ELF-1 (cell line): ENCODE measurements around the gene PPIL3.

ENCODE experiments used
- DNase-seq: peaks from one replicate; pipeline ENCODE4 v3.0.0-alpha.2; 2016; ENCODE audit warnings: low read depth, low spot score

Gene PPIL3

DNA sequence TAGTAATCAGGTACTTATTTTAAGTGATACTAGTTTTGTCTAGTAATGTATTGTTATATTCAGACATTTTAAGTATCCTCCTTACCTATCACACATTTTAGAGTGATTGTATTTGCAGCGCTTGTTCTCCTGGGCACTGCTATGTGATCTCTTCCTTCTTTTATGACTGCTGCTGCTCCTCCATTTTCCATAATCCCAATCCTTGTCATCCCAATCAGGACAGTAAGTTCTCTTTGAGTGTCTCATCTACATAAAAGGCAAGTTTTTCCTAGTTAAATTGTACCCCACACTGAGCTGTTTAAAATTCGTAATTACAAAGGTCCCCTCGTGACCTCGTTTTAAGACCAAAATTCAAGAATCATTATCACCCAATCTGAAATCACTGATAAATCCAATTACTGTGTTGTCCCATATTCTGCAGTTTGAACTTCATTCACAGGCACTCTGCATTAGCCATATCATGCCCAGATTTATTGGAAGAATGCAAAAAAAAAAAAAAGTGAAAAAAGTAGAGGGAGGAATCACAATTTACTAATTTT, 27.2 kb downstream of the PPIL3 start:
- no peak for DNase-seq

DNA sequence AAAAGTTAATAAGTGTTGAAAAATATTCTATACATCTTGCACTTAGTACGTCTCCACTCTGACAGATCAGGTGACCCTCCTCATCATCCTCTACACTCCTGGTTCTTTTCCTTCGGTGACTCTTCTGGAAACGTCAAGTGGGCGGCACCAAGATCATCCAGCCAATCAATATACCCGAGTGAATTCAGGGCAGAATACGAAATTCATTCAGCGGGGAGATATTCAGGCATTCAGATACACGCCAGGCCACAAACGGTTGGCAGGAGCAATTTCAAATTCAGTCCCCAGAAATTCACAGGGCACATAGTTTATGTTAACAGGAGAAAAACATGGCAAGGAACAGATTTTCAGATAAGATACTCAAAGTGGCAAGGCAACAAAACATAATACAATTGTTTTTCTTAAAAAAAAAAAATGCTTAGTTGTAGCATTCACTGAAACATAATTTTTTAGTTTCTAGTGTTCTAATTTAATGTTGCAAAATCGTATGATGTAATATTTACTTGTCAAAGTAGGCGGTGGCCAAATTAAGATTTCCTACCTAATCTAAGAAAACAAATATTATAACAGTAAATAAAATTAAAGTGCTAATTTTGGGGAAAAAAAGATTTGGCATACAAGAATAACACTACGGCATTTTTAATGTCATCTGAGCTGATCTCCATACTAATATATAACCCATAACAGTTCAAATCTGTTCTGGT, 28.6 kb downstream of the PPIL3 start:
- DNase-seq: no peak

DNA sequence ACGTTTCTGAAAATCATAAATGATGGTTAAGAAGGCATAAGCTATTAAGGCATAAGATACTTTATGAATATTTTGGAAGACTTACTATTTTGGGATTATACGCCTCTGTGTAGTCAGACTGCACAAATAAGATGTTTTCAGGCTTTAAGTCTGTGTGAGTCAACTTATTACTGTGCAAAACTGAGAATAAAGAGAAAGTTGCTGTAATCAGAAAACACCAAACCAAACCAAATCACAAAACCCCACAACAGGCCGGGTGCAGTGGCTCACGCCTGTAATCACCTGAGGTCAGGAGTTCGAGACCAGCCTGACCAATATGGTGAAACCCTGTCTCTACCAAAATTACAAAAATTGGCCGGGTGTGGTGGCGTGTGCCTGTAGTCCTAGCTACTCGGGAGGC, 32.1 kb downstream of the PPIL3 start:
- DNase-seq: no peak

DNA sequence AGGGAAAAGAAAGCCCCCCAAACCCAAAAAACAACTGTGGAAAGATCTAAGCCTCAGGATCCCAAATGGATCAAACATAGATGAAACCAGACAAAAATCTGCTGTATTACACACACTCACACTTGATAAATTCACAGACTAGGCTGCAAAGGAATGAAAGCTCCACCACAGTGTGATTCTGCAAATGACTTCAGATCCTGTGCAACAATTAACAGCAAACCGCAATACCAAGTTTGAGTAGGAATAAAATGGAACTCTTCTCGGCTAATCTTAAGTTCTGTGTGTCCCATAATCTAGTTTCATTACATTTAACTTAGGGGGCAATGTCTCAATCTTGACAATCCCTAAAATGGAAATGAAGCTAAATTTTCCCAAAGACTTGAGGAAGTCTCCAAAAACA, 36.3 kb downstream of the PPIL3 start:
- no peak for DNase-seq

DNA sequence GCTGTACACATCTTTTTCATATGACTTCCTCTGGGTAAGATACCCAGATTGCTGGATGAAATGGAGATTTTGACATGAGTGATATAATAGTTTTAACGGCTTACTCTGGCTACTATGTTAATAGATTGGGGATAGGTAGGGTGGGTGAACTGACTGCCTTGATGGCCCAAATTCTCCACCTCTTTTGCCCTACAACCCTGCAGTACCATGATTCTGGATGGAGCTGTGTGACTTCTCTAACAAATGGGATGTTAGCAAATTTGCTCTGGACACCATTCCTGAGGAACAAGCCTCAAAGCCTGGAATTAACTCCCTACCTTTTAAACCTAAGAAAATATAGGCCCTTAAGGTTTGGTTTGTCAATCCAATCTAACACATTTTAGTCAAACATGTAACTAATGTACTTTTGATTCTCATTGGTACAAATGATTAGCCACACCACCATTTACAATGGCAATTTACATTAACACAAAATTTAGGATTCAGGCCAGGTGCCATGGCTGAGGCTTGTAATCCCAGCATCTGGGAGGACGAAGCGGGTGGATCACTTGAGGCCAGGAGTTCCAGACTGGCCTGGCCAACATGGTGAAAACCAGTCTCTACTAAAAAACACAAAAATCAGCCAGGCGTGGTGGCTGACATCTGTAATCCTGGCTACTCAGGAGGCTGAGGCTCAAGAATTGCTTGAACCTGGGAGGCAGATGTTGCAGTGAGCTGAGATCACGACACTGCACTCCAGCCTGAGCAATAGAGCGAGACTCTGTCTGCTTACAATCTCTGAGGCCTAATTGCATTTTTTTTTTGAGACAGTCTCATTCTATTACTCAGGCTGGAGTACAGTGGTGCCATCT, 37.3 kb downstream of the PPIL3 start:
- DNase-seq: no peak

DNA sequence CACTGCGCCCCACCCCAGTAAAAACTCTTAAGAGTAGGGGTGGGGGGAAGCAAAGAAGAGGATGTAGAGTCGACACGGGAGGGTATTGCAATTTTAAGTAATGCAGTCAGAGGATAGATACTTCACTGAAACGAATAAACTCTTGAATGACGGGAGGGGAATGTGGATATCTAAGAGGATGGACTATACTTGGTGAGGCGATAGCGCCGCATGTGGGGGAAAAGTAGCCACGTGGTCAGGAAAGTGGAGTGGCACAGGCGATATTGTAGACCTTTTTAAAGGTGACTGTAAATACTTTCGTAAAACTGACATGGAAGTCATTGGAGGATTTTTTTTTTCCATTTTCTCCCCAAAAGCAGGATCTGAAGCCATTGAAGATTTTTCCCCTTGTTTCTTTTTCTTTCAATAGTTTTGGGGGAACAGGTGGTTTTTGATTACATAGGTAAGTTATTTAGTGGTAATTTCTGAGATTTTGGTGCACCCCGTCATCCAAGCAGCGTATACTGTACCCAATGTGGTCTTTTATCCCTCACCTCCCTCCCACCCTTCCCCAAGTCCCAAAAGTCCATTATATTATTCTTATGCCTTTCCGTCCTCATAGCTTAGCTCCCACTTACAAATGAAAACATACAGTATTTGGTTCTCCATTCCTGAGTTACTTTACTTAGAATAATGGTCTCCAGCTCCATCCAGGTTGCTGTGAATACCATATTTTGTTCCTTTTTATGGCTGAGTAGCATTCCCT, 38.2 kb downstream of the PPIL3 start:
- no peak for DNase-seq

DNA sequence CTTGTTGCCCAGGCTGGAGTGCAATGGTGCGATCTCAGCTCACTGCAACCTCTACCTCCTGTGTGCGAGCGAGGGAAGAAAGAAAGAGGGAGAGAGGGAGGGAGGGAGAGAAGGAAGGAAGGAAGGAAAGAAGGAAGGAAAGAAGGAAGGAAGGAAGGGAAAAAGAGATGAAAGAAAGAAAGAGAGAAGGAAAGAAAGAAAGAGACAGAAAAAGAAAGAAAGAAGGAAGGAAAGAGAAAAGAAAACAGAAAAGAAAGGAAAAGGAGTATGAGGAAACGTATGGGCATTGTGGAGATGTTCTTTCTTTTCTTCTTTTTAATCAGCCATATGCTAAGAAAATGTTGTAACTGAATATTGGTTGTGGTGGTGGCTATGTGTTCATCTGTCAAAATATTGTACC, 40.9 kb downstream of the PPIL3 start:
- DNase-seq: no peak

DNA sequence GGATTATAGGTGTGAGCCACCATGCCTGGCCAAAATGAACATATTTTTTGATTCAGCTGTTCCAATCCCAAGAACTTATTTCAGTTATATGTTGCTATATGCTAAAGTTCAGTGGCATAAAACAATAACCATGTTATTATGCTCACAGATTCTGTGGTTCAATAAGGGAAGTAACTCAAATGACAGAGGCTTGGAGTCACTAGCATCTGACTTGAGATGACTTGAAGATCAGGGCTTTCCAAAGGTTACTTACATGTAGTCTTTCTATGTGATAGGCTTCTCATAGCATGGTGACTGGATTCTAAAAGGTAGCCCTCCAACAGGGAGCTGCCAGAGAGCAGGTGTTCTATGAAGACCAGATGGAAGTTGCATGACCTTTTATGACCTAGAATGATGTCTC, 41.6 kb downstream of the PPIL3 start:
- no peak for DNase-seq

DNA sequence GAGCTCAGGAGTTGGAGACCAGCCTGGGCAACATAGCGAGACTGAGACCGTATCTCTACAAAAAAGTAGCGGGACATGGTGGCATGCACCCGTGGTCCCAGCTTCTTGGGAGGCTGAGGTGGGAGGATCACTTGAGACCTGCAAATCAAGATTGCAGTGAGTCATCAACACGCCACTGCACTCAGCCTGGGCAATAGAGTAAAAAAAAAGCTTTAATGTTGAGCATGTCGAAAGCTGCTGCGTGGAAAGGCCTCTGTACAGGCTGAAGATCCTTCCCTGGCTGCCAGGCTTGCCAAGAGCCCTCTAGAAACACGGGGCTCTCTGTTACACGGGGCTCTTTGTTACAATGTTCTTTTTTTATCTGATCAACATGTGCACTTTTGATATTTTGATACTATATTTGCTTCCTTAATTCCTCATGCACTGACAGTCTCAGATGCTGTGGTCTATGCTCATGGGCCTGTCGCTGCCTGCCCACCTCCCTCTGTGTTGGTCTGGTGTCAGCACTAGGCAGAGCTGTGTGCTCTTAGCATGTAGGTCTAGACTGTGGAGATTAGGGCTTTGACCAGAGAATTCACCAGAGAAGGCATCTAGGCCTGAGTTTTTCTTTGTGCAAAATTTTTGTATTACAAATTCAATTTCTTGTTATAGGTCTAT, 43.1 kb downstream of the PPIL3 start:
- DNase-seq: no peak

DNA sequence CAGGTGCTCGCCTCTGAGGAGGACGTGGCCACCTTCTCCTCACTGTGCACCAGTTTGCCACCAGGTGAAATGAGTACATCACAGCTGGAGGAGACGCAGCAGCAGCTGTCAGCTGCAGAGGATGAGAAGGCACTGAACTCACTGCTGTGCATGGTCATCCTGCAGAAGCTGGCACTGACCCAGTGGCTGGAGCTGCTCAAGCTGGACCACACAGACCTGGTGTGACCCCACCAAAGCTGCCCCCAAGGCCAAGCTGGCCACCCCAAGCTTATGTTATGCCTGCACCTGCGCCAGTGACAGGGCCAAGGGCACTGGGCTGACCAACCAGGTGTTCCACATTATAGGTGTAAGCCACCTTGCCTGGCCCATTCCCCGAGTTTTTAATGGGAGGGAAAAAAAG, 43.7 kb downstream of the PPIL3 start:
- DNase-seq: no peak

DNA sequence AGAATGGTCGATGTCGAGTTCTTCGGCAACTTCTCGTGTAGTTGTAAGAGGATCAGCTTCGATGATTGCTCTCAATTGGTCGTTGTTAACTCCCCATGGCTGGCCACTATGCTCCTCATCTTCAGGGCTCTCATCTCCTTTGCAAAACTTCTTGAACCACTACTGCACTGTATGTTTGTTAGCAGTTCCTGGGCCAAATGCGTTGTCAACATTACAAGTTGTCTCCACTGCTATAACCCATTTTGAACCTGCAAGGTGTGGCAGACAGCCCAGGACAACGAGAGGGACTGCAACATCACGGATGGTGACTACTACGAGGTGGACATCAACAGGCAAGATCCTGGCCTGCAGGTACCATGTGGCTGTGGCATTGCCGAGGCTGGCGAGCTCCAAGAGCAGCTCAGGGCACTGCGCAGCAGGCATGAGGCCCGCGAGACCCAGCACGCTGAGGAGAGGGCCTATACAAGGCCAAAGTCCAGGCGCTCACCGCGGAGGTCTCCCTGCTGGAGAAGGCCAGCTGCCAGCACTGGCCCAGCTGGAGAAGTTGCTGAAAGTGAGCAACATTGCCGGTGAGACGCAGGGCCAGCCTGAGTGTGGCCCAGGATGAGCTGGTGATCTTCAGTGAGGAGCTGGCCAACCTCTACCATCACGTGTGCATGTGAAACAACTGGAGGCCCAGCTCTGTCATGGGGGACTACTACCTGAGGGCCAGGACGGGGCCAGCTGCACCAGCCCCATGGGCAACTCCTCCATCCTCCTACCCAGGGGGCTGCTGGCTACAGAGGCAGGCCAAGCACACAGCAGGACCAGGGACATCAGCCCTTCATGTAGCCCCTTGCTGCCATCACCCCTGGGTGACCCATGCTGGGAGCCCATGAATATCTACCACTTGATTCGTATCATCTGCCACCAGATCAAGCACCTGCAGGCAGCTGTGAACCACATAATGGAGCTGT, 44.6 kb downstream of the PPIL3 start:
- no peak for DNase-seq

DNA sequence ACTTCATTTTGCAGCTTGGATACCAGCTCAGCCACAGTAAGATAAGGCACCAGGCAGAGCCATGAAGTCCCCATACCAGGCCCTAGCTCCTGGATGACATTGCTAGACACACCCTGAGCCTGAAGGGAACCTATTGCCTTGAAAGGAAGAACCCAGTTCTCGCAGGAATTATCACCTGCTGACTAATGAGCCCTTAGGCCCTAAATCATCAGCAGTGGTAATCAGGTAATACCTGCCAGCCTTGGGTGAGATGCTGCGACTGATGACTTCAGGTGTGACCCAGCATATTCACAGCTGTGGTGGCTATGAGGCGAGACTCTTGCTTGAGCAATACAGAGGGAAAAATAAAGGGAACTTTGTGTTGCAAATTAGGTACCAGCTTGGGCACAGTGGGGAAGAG, 49.4 kb downstream of the PPIL3 start:
- DNase-seq: peak; percentile 49

DNA sequence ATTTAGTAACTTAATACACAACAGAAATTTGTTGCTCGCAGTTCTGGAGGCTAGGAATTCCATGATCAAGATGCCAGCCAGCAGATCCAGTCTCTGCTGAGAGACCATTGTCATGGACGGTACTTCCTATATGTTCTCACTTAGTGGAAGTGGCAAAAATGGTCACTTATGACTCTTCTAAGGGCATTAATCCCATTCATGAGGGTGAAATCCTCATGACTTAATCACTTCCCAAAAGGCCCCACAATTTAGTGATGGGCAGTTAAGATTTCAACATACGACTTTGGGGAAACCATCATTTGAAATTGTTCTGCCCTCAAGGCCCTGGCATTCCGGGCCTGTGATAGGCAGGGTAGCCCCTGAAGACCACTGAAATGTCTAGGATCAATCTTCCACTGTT, 54.2 kb downstream of the PPIL3 start:
- DNase-seq: no peak

DNA sequence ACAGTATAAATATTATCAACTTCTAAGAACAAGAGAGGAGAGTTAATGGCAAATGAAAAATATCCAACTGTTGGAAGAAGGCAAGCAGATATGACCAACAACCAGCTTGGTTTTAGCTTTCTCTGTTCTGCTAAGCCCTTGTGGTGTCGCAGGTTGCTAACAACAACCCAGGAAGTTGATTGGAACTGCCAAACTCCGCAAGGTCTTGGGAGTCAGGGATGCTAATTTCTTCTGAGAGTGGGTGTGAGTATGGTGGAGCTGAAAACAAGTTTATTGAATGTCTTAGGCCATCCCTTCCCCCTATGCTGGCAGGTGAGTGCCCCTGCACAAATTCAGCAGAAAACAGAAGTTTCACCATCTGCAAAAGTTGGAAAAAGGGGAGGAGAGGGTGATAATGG, 59.6 kb downstream of the PPIL3 start:
- no peak for DNase-seq

DNA sequence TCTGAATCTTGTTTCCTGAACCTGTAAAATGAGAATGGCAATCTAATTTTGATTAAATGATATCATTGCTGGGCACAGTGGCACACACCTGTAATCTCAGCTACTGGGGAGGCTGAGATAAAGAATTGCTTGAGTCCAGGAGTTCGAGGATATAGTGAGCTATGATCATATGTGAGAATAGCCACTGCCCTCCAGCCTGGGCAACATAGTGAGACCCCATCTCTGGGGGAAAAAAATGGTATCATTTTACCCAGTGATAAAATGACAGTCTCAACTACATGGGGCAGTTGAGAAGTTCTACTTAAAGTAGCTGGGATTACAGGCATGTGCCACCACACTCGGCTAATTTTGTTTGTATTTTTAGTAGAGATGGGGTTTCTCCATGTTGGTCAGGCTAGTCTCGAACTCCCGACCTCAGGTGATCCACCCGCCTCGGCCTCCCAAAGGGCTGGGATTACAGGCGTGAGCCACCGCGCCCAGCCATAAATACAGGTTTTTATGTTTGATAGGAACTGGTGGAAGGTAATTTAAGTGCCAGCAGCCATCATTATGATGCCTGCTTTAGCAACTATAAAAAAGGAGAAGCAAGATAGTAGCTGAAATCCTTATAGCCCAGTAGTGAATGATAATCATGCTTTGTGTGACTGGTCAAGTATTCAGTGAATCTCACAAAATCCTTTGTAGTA, 60.2 kb downstream of the PPIL3 start:
- no peak for DNase-seq

DNA sequence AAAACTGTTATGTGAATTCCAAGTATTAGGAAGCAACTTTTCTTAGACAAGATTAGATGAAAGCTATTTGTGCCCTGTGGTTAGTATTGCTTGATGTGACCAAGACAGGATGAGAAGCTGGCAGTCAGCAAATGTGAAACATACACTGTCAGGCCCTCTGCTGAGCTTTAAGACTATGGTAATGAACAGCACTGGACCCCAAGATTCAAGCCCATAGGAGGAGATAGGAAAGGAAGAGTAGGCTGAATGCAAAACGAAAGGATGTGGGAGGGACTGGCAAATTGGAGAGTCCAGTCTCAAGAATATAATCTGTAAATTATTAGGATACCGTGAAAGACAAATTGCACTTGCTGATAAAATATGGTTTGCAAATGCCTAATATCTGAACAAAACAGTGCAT, 60.8 kb downstream of the PPIL3 start:
- no peak for DNase-seq

DNA sequence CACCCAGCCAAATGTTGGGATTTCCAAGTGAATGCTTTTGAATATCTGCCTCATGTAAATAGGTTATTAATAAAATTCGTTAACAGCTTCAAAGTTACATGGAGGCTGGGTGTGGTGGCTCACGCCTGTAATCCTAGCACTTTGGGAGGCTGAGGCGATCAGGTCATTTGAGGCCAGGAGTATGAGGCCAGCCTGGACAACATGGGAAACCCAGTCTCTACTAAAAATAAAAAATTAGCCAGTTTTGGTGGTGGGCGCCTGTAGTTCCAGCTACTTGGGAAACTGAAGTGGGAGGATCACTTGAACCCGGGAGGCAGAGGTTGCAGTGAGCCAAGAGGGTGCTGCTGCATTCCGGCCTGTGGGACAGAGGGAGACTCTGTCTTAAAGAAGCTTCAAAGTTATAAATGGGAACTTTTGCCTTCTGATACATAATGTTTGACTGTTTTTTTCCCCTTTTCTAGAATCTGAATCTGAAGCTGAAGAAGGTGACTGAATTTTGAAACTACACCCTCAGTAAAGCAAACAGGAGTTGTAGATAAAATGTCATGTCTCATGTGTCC, 67.1 kb downstream of the PPIL3 start:
- no peak for DNase-seq
